T-helper 2 cell treated with Interferon-gamma antibody and Interleukin-4, amounts not matched to agents 5 μg/mL and 100 μg/mL, for 36 hours (primary cell): ENCODE data around the gene VPS37C.
"Not testable (repeated sequence)": the region's sequence is repeated elsewhere in the genome, so short reads cannot be mapped to it uniquely, and the experiment has no call there.

Source experiments
- DNase-seq: peaks from one replicate; pipeline ENCODE4 v3.0.0; 2021; ENCODE audit warnings: low spot score
- H3K27ac Mint-ChIP-seq: one replicate; pipeline ENCODE4 v1.8.0; 2021; ENCODE audit warnings: mild to moderate bottlenecking, mixed read lengths
- H3K27me3 Mint-ChIP-seq: one replicate; pipeline ENCODE4 v1.8.0; 2021; ENCODE audit warnings: low read depth, mixed read lengths
- H3K36me3 Mint-ChIP-seq: one replicate; pipeline ENCODE4 v1.8.0; 2021; ENCODE audit warnings: low read depth, mixed read lengths
- H3K4me1 Mint-ChIP-seq: one replicate; pipeline ENCODE4 v1.8.0; 2021; ENCODE audit warnings: low read depth, mixed read lengths
- H3K4me3 Mint-ChIP-seq: one replicate; pipeline ENCODE4 v1.8.0; 2022; ENCODE audit warnings: mild to moderate bottlenecking, moderate library complexity, mixed read lengths
- H3K9me3 Mint-ChIP-seq: one replicate; pipeline ENCODE4 v1.8.0; 2021; ENCODE audit warnings: mixed read lengths

The VPS37C gene

GRCh38 chr11:61189933-61190332, 28.7 kb upstream of the VPS37C start:
- Mint-ChIP-seq H3K36me3 (no peaks in the 10 kb centered on the region), H3K27ac (no peak overlapping the region)

GRCh38 chr11:61187505-61188130, 26.4 kb upstream of the VPS37C start:
- Mint-ChIP-seq H3K4me3 (no peak overlapping the region), H3K9me3 (no peaks in the 10 kb centered on the region)
- DNase-seq = peak; percentile 66

More at GRCh38 chr11:61189933-61190332, 28.7 kb upstream of the VPS37C start:
- no peaks in the 10 kb centered on the region for H3K9me3 Mint-ChIP-seq
- peaks cover 8% of the 10 kb centered on the region for H3K27me3 Mint-ChIP-seq
- DNase-seq = no peak
- H3K4me3 Mint-ChIP-seq = no peak overlapping the region
- H3K4me1 Mint-ChIP-seq = peaks cover 1% of the 10 kb centered on the region

DNA sequence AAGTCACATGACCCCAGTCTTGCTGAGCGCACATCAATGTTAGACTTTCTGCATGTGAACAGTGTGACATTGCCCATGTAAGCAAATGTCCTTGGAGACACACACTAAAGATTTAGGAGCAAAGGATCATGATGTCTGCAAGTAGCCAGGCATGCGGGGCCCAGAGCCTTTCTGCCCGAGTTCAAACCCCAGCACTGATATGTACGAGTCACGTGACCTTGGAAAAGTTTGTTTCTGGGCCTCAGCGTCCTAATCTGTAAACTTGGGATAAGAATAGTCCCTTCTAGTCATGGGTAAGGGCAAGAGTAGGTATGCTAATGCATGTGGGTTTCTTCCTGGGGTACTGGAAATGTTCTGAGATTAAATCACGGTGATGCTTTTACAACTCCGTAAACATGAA, 25.3 kb upstream of the VPS37C start:
- Mint-ChIP-seq H3K9me3 (no peaks in the 10 kb centered on the region), H3K36me3 (no peaks in the 10 kb centered on the region), H3K4me1 (peaks cover 1% of the 10 kb centered on the region), H3K27me3 (peaks cover 4% of the 10 kb centered on the region), H3K27ac (no peak overlapping the region), H3K4me3 (no peak overlapping the region)
- DNase-seq = no peak

More at GRCh38 chr11:61187505-61188130, 26.4 kb upstream of the VPS37C start:
- no peaks in the 10 kb centered on the region for H3K36me3 Mint-ChIP-seq
- H3K4me1 Mint-ChIP-seq = peaks cover 1% of the 10 kb centered on the region
- no peak overlapping the region for H3K27ac Mint-ChIP-seq
- H3K27me3 Mint-ChIP-seq = peaks cover 4% of the 10 kb centered on the region

GRCh38 chr11:61183645-61184044, 22.4 kb upstream of the VPS37C start:
- peaks cover 1% of the 10 kb centered on the region for H3K4me1 Mint-ChIP-seq
- H3K4me3 Mint-ChIP-seq = no peak overlapping the region
- H3K27ac Mint-ChIP-seq = no peak overlapping the region
- H3K36me3 Mint-ChIP-seq = no peaks in the 10 kb centered on the region
- H3K9me3 Mint-ChIP-seq = no peaks in the 10 kb centered on the region
- no peak for DNase-seq
- peaks cover 3% of the 10 kb centered on the region for H3K27me3 Mint-ChIP-seq

DNA sequence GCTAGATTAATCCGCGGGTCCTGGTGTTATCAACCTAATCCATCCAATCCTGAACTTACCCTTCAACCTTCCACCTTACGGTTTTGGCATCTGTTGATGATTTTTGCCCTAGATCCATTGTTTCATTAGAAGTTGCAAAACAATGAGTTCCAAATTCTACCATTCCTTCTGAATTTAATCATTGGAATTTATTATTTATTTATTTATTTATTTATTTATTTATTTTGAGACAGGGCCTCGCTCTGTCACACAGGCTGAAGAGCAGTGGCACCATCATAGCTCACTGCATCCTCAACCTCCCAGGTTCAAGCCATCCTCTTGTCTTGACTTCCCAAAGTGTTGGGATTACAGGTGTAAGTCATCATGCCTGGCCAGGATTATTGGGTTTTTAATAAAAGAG, 20.3 kb upstream of the VPS37C start:
- no peak overlapping the region for H3K4me3 Mint-ChIP-seq
- H3K36me3 Mint-ChIP-seq = no peaks in the 10 kb centered on the region
- no peak overlapping the region for H3K27ac Mint-ChIP-seq
- no peaks in the 10 kb centered on the region for H3K9me3 Mint-ChIP-seq
- no peaks in the 10 kb centered on the region for H3K4me1 Mint-ChIP-seq
- no peak for DNase-seq
- H3K27me3 Mint-ChIP-seq = peaks cover 3% of the 10 kb centered on the region

DNA sequence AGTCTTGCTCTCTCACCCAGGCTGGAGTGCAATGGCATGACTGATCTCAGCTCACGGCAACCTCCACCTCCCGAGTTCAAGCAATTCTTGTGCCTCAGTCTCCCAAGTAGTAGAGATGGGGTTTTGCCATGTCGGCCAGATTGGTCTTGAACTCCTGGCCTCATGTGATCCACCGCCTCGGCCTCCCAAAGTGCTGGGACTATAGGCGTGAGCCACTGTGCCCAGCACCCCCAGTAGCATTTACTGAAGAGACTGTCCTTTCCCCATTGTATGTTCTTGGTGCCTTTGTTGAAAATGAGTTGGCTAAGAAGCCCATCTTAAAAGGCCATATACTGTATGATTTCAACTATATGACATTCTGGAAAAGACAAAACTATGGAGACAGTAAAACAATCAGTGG, 19.0 kb upstream of the VPS37C start:
- not testable (repeated sequence) for H3K27ac Mint-ChIP-seq, H3K36me3 Mint-ChIP-seq, H3K4me3 Mint-ChIP-seq, H3K4me1 Mint-ChIP-seq, H3K27me3 Mint-ChIP-seq, H3K9me3 Mint-ChIP-seq, DNase-seq

DNA sequence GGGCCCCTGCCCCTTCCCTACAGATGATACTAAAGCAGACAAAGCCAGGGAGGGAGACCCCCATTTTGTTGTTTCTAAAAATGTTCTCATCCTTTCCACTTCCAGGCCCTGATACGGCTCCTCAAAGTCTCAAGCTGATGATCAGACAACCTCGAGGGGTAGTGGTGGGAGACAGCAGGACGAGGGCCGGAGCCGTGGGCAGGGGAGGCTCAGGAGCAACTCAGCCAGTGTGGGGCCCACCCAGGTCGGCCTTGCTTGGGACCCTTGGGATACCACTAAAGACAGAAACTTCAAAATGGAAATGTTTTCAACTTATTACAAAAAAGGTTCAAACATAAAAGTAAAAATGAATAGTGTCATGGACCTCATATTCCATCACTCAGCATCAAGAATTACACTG, 15.2 kb upstream of the VPS37C start:
- H3K27me3 Mint-ChIP-seq = peaks cover 22% of the 10 kb centered on the region
- peaks cover 11% of the 10 kb centered on the region for H3K4me1 Mint-ChIP-seq
- no peak for DNase-seq
- no peak overlapping the region for H3K4me3 Mint-ChIP-seq
- no peak overlapping the region for H3K27ac Mint-ChIP-seq
- H3K9me3 Mint-ChIP-seq = peaks cover 10% of the 10 kb centered on the region
- peaks cover 5% of the 10 kb centered on the region for H3K36me3 Mint-ChIP-seq

DNA sequence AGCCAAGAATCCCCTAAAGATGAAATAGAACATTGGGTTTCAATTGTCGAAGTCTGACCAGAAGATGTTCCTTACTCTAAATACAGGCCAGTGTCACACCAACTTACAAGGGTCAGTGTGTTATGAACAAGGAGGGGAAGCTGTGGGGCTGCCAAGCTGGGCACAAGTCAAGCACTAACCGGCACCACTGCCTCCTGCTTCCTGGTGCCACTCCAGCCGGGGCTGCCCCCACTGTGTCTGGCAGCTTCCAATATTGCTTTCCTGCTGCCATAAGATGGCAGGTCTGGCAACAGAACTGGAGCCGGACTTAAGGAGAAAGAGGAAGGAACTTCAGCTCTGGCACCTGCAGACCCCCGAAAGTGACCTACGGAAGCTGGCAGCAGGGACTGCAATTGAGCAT, 13.7 kb upstream of the VPS37C start:
- Mint-ChIP-seq H3K36me3 (peaks cover 5% of the 10 kb centered on the region), H3K4me1 (peaks cover 11% of the 10 kb centered on the region), H3K27ac (no peak overlapping the region), H3K27me3 (peaks cover 22% of the 10 kb centered on the region), H3K9me3 (peaks cover 10% of the 10 kb centered on the region), H3K4me3 (no peak overlapping the region)
- DNase-seq = no peak

DNA sequence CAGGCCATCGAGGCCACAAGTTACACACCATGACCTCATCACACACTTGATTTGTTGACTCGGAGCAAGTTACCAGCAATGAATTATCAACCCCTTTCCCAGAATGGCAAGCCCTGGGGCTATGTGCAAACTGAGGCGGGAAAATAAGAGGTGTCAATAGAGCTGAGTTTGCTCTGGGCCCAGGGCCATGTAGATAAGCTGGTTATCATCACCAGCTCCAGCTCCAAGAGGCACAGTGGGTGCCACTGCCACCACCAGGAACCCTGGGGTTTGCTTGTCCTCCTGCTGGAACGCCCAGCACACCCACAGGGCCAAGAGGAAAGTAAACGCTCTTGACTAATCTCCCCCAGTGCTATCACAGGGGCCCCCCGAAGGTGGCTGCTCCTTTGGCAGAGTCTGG, 13.0 kb upstream of the VPS37C start:
- Mint-ChIP-seq H3K36me3 (peaks cover 5% of the 10 kb centered on the region), H3K4me1 (peaks cover 11% of the 10 kb centered on the region), H3K9me3 (peaks cover 10% of the 10 kb centered on the region), H3K4me3 (no peak overlapping the region), H3K27ac (no peak overlapping the region), H3K27me3 (peaks cover 18% of the 10 kb centered on the region)
- no peak for DNase-seq

DNA sequence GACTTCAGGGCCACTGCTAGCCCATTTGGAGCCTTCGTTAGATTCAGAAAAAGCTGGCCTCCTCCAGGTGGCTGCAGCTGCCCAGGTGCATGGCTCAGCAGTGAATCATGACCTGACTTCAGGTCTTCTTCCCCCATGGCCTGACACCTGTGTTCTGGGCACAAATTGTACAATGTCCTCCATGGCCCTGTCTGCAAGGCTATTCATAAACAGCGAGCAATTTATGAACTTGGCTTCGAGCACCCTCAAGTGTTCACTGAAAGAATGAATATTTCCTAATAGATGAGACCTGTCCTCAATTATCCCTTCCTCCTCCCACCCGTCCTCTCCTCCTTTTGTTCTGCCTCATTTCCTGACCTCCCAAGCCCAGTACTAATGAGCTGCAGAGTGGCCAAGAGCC, 12.2 kb upstream of the VPS37C start:
- Mint-ChIP-seq H3K4me3 (no peak overlapping the region), H3K27ac (no peak overlapping the region)
- no peak for DNase-seq

DNA sequence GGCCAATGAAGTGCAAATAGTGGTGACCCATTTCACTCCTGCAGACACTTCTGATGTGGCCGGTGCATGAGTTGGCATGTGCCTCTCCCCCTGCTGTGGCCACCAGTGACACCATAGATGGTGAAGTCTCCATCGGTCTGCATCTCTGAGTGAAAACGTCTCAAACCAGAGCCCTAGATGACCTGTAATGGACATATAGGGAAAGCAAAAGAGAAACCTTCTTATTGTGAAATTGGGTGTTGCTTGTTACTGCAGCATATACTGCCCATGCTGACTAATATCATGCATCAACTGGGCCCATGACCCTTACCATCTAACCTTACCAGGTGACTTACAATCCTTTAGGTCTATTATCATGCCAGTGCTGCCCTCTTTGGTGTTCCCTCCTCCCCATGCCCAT, 11.7 kb upstream of the VPS37C start:
- H3K4me3 Mint-ChIP-seq = no peak overlapping the region
- peaks cover 14% of the 10 kb centered on the region for H3K9me3 Mint-ChIP-seq
- peaks cover 5% of the 10 kb centered on the region for H3K36me3 Mint-ChIP-seq
- H3K27me3 Mint-ChIP-seq = peaks cover 18% of the 10 kb centered on the region
- DNase-seq = no peak
- H3K27ac Mint-ChIP-seq = no peak overlapping the region
- H3K4me1 Mint-ChIP-seq = peaks cover 18% of the 10 kb centered on the region

More for the DNA sequence above, 12.2 kb upstream of the VPS37C start:
- peaks cover 14% of the 10 kb centered on the region for H3K9me3 Mint-ChIP-seq
- peaks cover 16% of the 10 kb centered on the region for H3K4me1 Mint-ChIP-seq
- H3K36me3 Mint-ChIP-seq = peaks cover 5% of the 10 kb centered on the region
- peaks cover 18% of the 10 kb centered on the region for H3K27me3 Mint-ChIP-seq

GRCh38 chr11:61172356-61172755, 11.1 kb upstream of the VPS37C start:
- Mint-ChIP-seq H3K4me1 (peaks cover 20% of the 10 kb centered on the region), H3K27me3 (peaks cover 18% of the 10 kb centered on the region), H3K4me3 (no peak overlapping the region), H3K36me3 (peaks cover 5% of the 10 kb centered on the region), H3K27ac (no peak overlapping the region), H3K9me3 (peaks cover 14% of the 10 kb centered on the region)
- DNase-seq = no peak

GRCh38 chr11:61171907-61172306, 10.7 kb upstream of the VPS37C start:
- peaks cover 5% of the 10 kb centered on the region for H3K36me3 Mint-ChIP-seq
- peaks cover 18% of the 10 kb centered on the region for H3K27me3 Mint-ChIP-seq
- no peak for DNase-seq
- peaks cover 21% of the 10 kb centered on the region for H3K4me1 Mint-ChIP-seq
- H3K4me3 Mint-ChIP-seq = no peak overlapping the region
- no peak overlapping the region for H3K27ac Mint-ChIP-seq
- peaks cover 14% of the 10 kb centered on the region for H3K9me3 Mint-ChIP-seq

DNA sequence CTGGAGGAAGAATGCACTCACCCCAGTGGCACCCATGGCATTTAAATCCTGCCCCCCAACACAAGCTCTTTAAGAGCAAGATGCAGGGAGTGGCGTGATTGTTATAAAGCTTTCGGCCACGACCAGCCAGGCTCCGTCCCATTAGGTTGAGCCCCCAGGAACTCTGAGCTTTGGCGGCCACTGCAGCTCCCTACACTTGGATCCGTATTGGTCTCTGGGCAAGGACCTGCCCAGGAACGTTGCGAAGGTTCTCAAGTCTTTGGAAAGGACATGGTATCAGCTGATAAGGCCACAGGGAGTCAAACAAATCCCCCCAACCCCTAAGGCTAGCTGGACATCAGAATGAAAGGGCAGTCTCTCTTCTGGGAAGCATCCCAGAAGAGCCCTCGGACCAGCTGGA, 9.3 kb upstream of the VPS37C start:
- peaks cover 5% of the 10 kb centered on the region for H3K36me3 Mint-ChIP-seq
- H3K9me3 Mint-ChIP-seq = peaks cover 14% of the 10 kb centered on the region
- no peak overlapping the region for H3K27ac Mint-ChIP-seq
- peaks cover 21% of the 10 kb centered on the region for H3K4me1 Mint-ChIP-seq
- H3K4me3 Mint-ChIP-seq = no peak overlapping the region
- no peak for DNase-seq
- peaks cover 15% of the 10 kb centered on the region for H3K27me3 Mint-ChIP-seq

DNA sequence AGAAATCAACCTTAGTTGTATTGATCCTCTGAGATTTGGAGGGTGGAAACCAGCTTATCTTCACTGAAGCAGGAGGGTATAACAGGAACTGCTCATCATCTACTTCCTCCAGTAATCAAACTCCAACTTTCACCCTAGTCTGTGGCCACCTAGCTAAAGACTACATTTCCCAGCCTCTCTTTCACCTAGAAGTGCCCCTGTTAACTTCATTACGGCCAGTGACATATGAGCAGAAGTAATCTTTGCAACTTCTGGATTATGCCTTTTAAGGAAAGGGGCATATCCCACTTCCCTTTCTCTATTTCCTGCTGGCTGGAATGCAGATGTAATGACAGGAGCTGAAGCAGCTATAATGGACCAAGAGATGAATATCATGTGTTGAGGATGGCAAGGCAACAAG, 7.6 kb upstream of the VPS37C start:
- H3K4me1 Mint-ChIP-seq = peaks cover 34% of the 10 kb centered on the region
- peaks cover 5% of the 10 kb centered on the region for H3K36me3 Mint-ChIP-seq
- no peak overlapping the region for H3K27ac Mint-ChIP-seq
- no peak for DNase-seq
- H3K27me3 Mint-ChIP-seq = peaks cover 10% of the 10 kb centered on the region
- H3K4me3 Mint-ChIP-seq = no peak overlapping the region
- peaks cover 14% of the 10 kb centered on the region for H3K9me3 Mint-ChIP-seq
